Left colon (tissue), 2 donors: Measurements from ENCODE around the gene CNTNAP5. TPM values are rescaled to one million over a fixed set of nuclear protein-coding genes. Genes with fewer than 3 reads are reported as not detected.
"Not testable (repeated sequence)": the region's sequence is repeated elsewhere in the genome, so short reads cannot be mapped to it uniquely, and the experiment has no call there.

ENCODE experiments used
- ATAC-seq: fragments of 200-7000 bp; cut with Tn5 transposase; one replicate; pipeline ENCODE4 v1.9.1; 2020; ENCODE audit warnings: mild to moderate bottlenecking, moderate library complexity
- DNase-seq, 2 donors: peaks; one replicate each; pipeline ENCODE4 v3.0.0-alpha.2; 2020
- intact Hi-C, 2 donors: fragments of 100-400 bp; cut with DNase I in 1 of 2; cut with micrococcal nuclease in 1 of 2; formaldehyde crosslinking; loops; one replicate each; pipeline versions ENCODE4 v1.11.2 to v1.14.0; 2022; cut with DNase I, micrococcal nuclease
- total RNA-seq, 2 donors: library from RNA; stranded (reverse); fragmentation: NEBNext Ultra II Directional; extraction: Animal tissue kit (Norgen Biotek cat#: 25700); gene quantifications; one replicate each; pipeline ENCODE4 v1.2.1, GENCODE V29; 2021
- donor health status: DM: no; HTN: no; CAD: no.
- donor health status: DM: yes; HTN: yes; CAD: no.

CNTNAP5 gene
- total RNA-seq, 2 donors from 2014 or later = 0.08 TPM; not detected in 1

- no peak for DNase-seq
- ATAC-seq = no peak
- intact Hi-C loops = no loop called here
These were observed 328.6 kb downstream of the CNTNAP5 start for GRCh38 chr2:124353656-124354055.

DNA sequence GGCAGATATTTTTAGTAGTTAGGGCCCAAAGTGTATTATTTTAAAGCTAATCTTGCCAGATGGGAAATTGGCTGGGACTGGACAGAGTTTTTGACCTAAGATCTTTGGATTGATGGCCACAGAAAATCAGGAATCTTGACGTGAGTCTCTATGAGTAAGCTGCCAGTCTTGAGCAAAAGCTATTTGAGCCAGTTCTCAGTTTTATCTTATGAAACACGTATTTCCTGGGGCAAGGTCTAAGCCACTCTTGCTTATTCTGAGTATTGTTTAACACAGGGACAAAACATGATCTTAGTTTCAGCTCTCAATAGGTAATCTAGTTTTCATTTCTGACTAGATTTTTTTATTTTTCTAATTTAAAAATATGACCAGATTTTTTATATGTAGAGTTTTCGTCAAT is 329.4 kb downstream of the CNTNAP5 start:
- ATAC-seq (no peak), DNase-seq (no peak)
- intact Hi-C loops = no loop called here

DNA sequence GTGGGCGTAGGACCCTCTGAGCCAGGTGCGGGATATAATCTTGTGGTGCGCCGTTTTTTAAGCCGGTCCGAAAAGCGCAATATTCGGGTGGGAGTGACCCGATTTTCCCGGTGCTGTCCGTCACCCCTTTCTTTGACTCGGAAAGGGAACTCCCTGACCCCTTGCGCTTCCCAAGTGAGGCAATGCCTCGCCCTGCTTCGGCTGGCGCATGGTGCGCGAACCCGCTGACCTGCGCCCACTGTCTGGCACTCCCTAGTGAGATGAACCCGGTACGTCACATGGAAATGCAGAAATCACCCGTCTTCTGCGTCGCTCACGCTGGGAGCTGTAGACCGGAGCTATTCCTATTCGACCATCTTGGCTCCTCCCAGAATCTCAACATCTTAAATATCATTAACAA is 336.9 kb downstream of the CNTNAP5 start:
- DNase-seq, intact Hi-C loops, ATAC-seq: not testable (repeated sequence)

DNA sequence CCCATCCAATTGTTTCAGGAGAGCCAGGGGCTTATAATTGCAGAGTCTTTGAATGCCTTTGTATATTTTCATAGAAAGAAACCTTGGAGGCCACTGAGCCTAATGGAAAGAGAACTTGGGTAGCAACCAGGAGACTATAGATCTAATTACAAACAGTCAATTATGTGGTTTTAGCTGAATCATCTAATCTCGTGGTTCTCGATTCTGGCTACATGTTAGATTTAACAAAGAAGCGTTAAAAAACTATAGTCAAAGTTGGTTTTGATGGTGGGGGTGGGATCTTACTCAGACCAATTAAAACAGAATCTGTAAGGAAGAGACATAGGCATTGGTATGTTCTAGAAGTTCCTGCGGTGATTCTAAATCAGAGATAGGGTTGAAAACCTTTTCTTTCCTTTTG is 344.1 kb downstream of the CNTNAP5 start:
- DNase-seq (no peak), ATAC-seq (no peak)
- intact Hi-C loops = no loop called here

- DNase-seq = no peak
- intact Hi-C loops = no loop called here
- no peak for ATAC-seq
These were observed 355.2 kb downstream of the CNTNAP5 start for GRCh38 chr2:124380221-124380749.

GRCh38 chr2:124382067-124382618 is 357.1 kb downstream of the CNTNAP5 start:
- DNase-seq (no peak), ATAC-seq (no peak)
- intact Hi-C loops = no loop called here

GRCh38 chr2:124395961-124396360 is 370.9 kb downstream of the CNTNAP5 start:
- ATAC-seq = no peak
- DNase-seq = no peak
- intact Hi-C loops = no loop called here

- ATAC-seq = no peak
- no peak for DNase-seq
- intact Hi-C loops = no loop called here
These were observed 377.2 kb downstream of the CNTNAP5 start for GRCh38 chr2:124402274-124402673.

DNA sequence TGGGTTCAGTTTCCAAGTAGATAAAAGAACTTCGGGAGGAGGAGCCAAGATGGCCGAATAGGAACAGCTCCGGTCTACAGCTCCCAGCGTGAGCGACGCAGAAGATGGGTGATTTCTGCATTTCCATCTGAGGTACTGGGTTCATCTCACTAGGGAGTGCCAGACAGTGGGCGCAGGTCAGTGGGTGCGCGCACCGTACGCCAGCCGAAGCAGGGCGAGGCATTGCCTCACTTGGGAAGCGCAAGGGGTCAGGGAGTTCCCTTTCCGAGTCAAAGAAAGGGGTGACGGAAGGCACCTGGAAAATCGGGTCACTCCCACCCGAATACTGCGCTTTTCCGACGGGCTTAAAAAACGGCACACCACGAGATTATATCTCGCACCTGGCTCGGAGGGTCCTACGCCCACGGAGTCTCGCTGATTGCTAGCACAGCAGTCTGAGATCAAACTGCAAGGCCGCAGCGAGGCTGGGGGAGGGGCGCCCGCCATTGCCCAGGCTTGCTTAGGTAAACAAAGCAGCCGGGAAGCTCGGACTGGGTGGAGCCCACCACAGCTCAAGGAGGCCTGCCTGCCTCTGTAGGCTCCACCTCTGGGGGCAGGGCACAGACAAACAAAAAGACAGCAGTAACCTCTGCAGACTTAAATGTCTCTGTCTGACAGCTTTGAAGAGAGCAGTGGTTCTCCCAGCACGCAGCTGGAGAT is 382.9 kb downstream of the CNTNAP5 start:
- ATAC-seq, DNase-seq, intact Hi-C loops: not testable (repeated sequence)

- ATAC-seq (no peak), DNase-seq (no peak)
- intact Hi-C loops = no loop called here
These were observed 399.0 kb downstream of the CNTNAP5 start for GRCh38 chr2:124424074-124424473.

DNA sequence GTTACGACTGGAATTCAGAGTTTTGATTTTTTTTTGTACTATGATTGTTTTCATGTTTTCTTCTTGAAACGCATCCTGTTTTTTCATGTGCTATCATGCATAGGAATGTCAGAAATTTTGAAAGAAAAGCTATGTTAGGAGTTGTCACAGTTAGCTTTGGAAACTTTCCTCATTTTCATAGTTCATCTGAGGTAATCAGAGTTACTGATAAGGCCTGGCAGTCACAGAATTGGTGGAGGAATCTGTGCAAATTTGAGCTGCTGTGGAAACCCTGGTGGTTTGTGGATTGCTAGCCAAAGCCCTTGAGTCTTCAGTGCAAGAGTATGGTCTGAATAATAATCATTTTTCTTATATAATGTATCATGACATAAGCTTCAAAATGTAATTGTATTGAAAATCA is 401.0 kb downstream of the CNTNAP5 start:
- DNase-seq (no peak), ATAC-seq (no peak)
- intact Hi-C loops = no loop called here

DNA sequence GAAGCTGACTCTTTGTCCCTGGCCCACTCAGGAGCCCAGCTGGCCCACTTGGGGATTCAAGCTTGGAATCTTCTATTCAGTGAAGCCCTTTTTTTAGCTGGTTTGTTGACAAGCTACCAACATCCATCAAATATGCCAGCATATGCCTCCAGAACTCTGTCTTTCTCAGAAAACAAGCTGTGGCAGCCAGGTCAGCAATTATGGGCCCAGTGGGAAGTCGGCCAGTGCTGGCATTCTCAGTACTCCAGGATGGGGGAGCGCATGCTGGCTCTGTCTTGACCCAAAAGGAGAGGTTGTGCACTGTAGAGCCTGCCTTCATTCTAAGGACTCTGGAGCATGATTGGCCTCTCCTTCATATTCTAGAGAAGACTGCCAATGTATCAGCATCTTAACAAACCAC is 401.5 kb downstream of the CNTNAP5 start:
- ATAC-seq = no peak
- DNase-seq = no peak
- intact Hi-C loops = no loop called here

- no peak for DNase-seq
- intact Hi-C loops = no loop called here
- no peak for ATAC-seq
These were observed 412.7 kb downstream of the CNTNAP5 start for GRCh38 chr2:124437811-124438210.

- intact Hi-C loops = no loop called here
- ATAC-seq (no peak), DNase-seq (no peak)
These were observed 425.4 kb downstream of the CNTNAP5 start for GRCh38 chr2:124450481-124450880.

DNA sequence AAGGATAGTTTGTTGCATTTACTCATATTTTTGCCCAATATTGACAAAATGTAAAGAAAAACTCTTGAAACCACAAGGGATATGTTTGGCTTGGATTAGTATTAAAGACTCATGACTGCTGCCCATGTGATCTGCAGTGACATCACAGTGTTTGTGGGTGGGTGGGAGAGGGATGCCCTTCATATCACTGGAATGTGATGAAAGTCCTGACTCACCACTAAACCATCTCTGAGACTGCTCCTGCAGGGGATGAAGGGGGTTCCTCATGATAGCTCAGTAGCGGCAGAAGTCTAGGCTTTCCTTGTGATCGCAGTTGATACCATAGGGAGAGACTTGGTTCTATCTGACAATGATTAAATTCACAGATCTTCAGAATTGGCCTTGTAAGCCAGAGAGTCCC is 451.2 kb downstream of the CNTNAP5 start:
- DNase-seq (no peak), ATAC-seq (no peak)
- intact Hi-C loops = no loop called here

DNA sequence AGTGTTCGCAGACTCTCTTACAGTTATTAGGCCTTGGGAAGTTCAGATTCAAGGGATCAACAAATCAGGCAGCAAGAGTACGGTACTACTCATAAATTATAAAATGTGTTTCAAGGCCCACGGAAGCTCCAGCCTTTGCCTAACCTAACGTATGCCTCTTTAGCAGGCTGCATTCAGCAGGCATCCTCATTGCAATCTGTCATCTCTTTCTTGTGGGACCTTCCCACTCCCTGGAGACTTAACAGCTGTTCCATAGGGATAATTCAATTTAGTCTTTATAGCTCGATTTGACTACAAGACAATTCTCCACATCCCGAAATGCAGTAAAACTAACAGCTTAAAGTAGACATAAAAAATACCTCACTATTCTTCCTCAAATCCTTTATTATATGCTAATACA is 453.7 kb downstream of the CNTNAP5 start:
- intact Hi-C loops = no loop called here
- ATAC-seq (no peak), DNase-seq (no peak)

GRCh38 chr2:124480958-124481357 is 455.9 kb downstream of the CNTNAP5 start:
- DNase-seq = no peak
- ATAC-seq = no peak
- intact Hi-C loops = no loop called here

DNA sequence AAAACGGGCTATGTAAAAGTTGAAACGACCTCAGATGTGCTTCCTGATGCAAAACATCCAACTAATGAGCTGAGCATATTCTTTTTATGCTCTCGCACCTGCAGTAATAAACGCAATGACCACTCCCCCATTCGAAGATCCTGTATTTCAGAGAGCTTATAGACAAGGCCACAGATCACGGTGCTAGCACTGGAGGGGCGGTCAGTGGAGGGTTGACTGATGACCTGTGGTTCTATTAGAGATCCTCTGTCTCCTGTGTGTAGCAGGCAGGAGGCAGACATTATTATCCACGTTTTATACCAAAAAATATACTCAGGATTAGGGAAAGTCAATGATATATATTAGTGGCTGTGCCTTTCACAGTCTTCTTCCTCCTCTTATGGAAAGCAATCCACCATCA is 457.0 kb downstream of the CNTNAP5 start:
- intact Hi-C loops = no loop called here
- DNase-seq = no peak

DNA sequence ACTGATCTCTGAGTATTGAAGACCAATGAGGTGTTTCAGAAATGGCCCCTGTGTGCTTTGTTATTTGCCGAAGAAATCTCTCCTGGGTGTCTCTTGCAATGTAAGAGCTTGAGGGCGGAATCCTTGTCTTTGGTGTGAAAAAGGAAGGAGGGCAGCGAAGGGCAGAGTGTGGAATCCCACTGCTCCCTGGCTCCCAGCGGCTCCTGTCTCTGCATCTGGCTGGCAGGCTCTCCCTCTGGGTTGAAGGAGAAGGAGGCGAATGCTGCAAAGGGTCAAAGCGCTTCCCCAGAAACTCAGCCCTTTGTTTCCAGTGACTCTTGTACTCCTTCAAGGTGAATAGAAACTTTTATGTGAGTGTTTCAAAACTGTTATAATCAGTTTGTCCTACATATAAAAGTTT is 457.5 kb downstream of the CNTNAP5 start:
- intact Hi-C loops = no loop called here
- DNase-seq = no peak
- ATAC-seq = no peak

More for the DNA sequence above, 457.0 kb downstream of the CNTNAP5 start:
- ATAC-seq = no peak

- intact Hi-C loops = no loop called here
- DNase-seq (no peak), ATAC-seq (no peak)
These were observed 460.6 kb downstream of the CNTNAP5 start for GRCh38 chr2:124485659-124486058.

DNA sequence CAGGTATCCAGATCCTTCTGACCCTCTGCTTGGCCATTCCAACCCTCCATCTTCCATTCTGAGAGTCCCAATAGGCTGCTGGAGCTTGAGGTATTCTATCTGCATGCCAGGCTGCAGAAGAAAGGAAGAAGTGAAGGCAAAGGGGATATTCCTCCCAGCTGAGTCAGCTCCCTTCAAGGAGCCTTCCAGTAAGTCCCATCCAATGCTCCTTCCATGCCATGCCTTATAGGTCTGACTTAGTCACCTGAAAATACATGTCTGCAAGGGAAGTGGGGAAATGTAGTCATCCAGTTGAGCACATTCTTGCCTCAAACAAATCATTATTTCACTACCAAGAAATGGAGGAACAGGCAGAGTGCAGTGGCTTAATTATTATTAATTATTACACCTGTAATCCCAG is 464.6 kb downstream of the CNTNAP5 start:
- intact Hi-C loops = no loop called here
- DNase-seq (no peak), ATAC-seq (no peak)
